BE2C (cell line): ENCODE results near the gene C14orf132.
A peak's percentile ranks its signal among the peaks of the same experiment; 100 is the strongest.

ENCODE experiments used
- DNase-seq: peaks from one replicate; pipeline ENCODE4 v3.0.0-alpha.2; 2020
- H3K27me3 ChIP-seq: fragments of 250-450 bp; sonication (Bioruptor Pico); 2 replicates; pipeline ENCODE4 v1.5.1; 2020; ENCODE audit warnings: mild to moderate bottlenecking
- H3K36me3 ChIP-seq: fragments of 250-450 bp; sonication (Bioruptor Pico); 2 replicates; pipeline ENCODE4 v1.5.1; 2020; ENCODE audit warnings: mild to moderate bottlenecking
- H3K4me1 ChIP-seq: fragments of 250-450 bp; sonication (Bioruptor Pico); 2 replicates; pipeline ENCODE4 v1.5.1; 2020
- H3K4me3 ChIP-seq: 2 replicates; pipeline ENCODE4 v1.5.1; 2011; ENCODE audit warnings: low read depth, low read length
- H3K9me3 ChIP-seq: fragments of 250-450 bp; sonication (Bioruptor Pico); 2 replicates; pipeline ENCODE4 v1.5.1; 2020
- CTCF ChIP-seq: IDR thresholded peaks from 2 replicates; pipeline ENCODE4 v1.5.1; 2012; ENCODE audit warnings: mild to moderate bottlenecking, low read depth, low read length

The C14orf132 gene

GRCh38 chr14:96055065-96055752 lies 16.0 kb downstream of the C14orf132 start:
- DNase-seq = peak; percentile 21
- Histone ChIP-seq H3K4me3 (no peak overlapping the region), H3K36me3 (peaks cover 24% of the 10 kb centered on the region)

GRCh38 chr14:96055753-96056508 lies 16.8 kb downstream of the C14orf132 start:
- H3K36me3 ChIP-seq = peaks cover 30% of the 10 kb centered on the region
- H3K9me3 ChIP-seq = no peaks in the 10 kb centered on the region
- peaks cover 27% of the 10 kb centered on the region for H3K4me1 ChIP-seq
- H3K4me3 ChIP-seq = no peak overlapping the region
- TF ChIP-seq CTCF = no peak
- no peak for DNase-seq
- H3K27me3 ChIP-seq = no peaks in the 10 kb centered on the region

More at GRCh38 chr14:96055065-96055752, 16.0 kb downstream of the C14orf132 start:
- Histone ChIP-seq H3K27me3 (no peaks in the 10 kb centered on the region), H3K4me1 (peaks cover 32% of the 10 kb centered on the region), H3K9me3 (no peaks in the 10 kb centered on the region)
- TF ChIP-seq CTCF = no peak

DNA sequence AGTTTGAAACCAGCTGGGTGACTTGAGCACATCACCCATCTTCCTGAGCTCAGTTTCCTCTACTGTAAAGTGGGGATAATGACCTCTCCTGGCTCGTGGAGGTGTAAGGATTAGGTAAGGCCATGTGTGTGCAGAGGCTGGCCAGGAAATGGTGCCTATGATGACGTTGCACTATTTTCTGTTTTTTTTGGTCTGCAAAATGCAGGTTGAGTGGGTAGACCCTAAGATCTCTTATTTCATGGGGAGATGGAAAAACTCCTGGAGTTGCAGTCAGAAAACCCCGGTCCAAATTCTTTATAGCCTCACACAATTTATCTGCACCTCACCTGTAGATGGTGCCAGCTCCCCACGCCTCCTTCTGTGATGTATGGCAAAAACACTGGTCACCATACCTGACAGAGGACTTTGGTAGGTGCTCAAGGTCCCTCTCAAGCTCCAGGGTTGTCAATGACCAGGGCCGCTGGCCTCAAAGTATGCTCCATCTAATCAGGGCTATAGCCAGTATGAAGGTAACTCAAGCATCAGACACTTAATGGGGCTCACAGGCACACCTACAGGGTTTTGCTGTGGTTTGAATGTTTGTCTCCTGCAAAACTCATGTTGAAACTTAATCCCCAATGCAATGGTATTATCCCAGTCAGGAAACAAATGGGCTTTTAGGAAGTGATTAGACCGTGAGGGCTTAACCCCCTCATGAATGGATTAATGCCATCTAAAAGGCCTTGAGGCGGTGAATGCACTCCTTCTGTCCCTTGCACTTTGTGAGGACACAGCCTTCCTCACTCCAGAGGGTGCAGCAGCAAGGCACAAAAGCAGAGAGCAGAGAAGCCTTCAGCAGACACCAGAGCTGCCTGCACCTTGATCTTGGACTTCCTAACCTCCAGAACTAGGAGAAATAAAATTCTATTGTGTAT lies 17.6 kb downstream of the C14orf132 start:
- TF ChIP-seq CTCF = peak; percentile 54
- Histone ChIP-seq H3K4me3 (no peak overlapping the region), H3K36me3 (peaks cover 22% of the 10 kb centered on the region), H3K9me3 (no peaks in the 10 kb centered on the region), H3K27me3 (no peaks in the 10 kb centered on the region), H3K4me1 (peaks cover 22% of the 10 kb centered on the region)
- no peak for DNase-seq

GRCh38 chr14:96057738-96058137 lies 18.6 kb downstream of the C14orf132 start:
- H3K27me3 ChIP-seq = no peaks in the 10 kb centered on the region
- DNase-seq = no peak
- H3K36me3 ChIP-seq = peaks cover 15% of the 10 kb centered on the region
- H3K9me3 ChIP-seq = no peaks in the 10 kb centered on the region
- peaks cover 22% of the 10 kb centered on the region for H3K4me1 ChIP-seq
- no peak overlapping the region for H3K4me3 ChIP-seq
- no peak for TF ChIP-seq CTCF

DNA sequence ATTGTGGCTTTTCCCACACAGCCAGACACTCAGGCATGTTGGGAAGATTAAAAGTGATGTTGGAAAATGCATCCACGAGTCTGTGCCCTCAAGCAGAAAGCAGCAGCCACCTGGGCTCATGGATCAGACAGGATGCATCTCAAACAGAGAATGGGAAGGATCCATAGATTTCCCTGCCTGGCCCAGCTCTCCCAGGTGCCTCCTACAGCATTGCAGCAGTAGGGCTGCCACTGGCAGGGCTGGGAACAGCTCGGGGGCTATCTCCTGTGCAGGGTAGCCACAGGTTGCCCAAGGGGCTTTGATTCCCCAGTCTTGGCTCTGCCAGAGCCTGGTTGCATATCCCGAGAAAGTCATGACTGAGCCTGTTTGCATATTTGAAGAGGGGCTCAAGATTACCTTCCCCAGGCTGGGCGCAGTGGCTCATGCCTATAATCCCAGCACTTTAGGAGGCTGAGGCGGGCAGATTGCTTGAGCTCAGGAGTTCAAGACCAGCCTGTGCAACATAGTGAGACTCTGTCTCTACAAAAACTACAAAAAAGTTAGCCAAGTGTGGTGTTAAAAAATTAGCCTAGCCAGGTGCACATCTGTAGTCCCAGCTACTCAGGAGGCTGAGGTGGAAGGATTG lies 19.5 kb downstream of the C14orf132 start:
- no peak for DNase-seq
- H3K27me3 ChIP-seq = no peaks in the 10 kb centered on the region
- H3K36me3 ChIP-seq = peaks cover 11% of the 10 kb centered on the region; the same call in 1 of the 2 replicates
- no peaks in the 10 kb centered on the region for H3K9me3 ChIP-seq
- peaks cover 13% of the 10 kb centered on the region for H3K4me1 ChIP-seq
- TF ChIP-seq CTCF = no peak
- H3K4me3 ChIP-seq = no peak overlapping the region
